HepG2 (cell line): Measurements from ENCODE around the gene MED15.

Source experiments
- CBFB ChIP-seq: sonication (generic); formaldehyde crosslinking; IDR thresholded peaks from 2 replicates; pipeline ENCODE4 v1.4.0; 2020; ENCODE audit warnings: missing genetic modification reagents
- CEBPB ChIP-seq: IDR thresholded peaks from 2 replicates; pipeline ENCODE4 v1.6.1; 2011; ENCODE audit warnings: low read depth, low read length, improper control_type of control experiment, borderline replicate concordance
- CREB1 ChIP-seq, 2 experiments: fragments of 450-650 bp in 1 of 2; IDR thresholded peaks; 2 replicates each; pipeline ENCODE4 v1.6.1; 2016 to 2017; ENCODE audit warnings: control low read depth in 1 of 2, mild to moderate bottlenecking in 1 of 2, missing compliant biosample characterization in 1 of 2, missing genetic modification characterization in 1 of 2
- MXD4 ChIP-seq: IDR thresholded peaks from 2 replicates; pipeline ENCODE4 v1.6.1; 2016; ENCODE audit warnings: mild to moderate bottlenecking, missing biosample characterization, missing genetic modification reagents
- NR1H2 ChIP-seq: sonication (generic); formaldehyde crosslinking; IDR thresholded peaks from 2 replicates; pipeline ENCODE4 v1.8.1; 2022; ENCODE audit warnings: low read depth, missing genetic modification reagents, borderline replicate concordance
- ZBTB26 ChIP-seq: IDR thresholded peaks from 2 replicates; pipeline ENCODE4 v1.6.1; 2016; ENCODE audit warnings: missing compliant biosample characterization, missing genetic modification reagents, borderline replicate concordance
- TF ChIP-seq, protein P1 (sequence below): sonication (generic); formaldehyde crosslinking; IDR thresholded peaks from 2 replicates; pipeline ENCODE4 v1.5.0; 2020; ENCODE audit warnings: mild to moderate bottlenecking, missing genetic modification reagents, moderate library complexity

GRCh38 chr22:20487715-20488114, 19.7 kb upstream of the MED15 start:
- TF ChIP-seq MXD4 (CRISPR knock-in tag) (no peak), CREB1 (IDR thresholded peaks at IDR 0.05) (no peak), CREB1 (CRISPR knock-in tag; IDR thresholded peaks at IDR 0.05) (no peak), CEBPB (no peak), ZBTB26 (CRISPR knock-in tag) (no peak), CBFB (no peak), NR1H2 (no peak)
- TF ChIP-seq, protein P1, sequence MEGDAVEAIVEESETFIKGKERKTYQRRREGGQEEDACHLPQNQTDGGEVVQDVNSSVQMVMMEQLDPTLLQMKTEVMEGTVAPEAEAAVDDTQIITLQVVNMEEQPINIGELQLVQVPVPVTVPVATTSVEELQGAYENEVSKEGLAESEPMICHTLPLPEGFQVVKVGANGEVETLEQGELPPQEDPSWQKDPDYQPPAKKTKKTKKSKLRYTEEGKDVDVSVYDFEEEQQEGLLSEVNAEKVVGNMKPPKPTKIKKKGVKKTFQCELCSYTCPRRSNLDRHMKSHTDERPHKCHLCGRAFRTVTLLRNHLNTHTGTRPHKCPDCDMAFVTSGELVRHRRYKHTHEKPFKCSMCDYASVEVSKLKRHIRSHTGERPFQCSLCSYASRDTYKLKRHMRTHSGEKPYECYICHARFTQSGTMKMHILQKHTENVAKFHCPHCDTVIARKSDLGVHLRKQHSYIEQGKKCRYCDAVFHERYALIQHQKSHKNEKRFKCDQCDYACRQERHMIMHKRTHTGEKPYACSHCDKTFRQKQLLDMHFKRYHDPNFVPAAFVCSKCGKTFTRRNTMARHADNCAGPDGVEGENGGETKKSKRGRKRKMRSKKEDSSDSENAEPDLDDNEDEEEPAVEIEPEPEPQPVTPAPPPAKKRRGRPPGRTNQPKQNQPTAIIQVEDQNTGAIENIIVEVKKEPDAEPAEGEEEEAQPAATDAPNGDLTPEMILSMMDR, result no peak
